HK-2 (cell line): Measurements from ENCODE around the gene STXBP3.
"Not testable (repeated sequence)": the region's sequence is repeated elsewhere in the genome, so short reads cannot be mapped to it uniquely, and the experiment has no call there.

Experiments
- DNase-seq: peaks from one replicate; pipeline ENCODE4 v3.0.0-alpha.2; 2018; ENCODE audit not compliant: unreplicated experiment

Gene STXBP3

DNA sequence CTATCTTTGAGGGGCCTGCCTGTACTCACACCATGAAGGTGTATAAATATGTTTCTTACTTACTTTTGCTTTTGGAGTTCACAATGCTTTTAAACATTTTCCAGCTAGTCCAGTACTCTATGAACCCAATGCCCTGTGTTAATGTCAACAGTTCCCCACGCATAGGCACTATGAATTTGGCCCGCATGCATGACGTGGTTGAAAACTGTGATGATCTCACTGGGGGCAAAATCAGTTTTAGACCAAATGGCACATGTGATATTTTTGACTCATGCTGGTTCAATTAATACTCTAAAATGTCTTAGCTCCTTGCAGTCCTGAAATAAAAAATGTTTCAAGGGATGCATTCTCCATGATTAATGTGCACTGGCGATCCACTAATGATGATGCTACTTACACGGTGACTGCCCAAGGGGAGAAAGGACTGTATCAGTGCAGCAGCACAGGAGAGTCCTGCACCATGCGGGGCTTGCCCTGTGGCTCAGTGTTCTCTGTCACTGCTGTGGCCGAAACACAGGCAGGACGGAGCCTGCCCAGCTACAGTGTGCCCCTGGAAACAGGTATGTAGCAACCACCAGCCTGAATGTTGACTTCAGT is 18.0 kb upstream of the STXBP3 start:
- no peak for DNase-seq

DNA sequence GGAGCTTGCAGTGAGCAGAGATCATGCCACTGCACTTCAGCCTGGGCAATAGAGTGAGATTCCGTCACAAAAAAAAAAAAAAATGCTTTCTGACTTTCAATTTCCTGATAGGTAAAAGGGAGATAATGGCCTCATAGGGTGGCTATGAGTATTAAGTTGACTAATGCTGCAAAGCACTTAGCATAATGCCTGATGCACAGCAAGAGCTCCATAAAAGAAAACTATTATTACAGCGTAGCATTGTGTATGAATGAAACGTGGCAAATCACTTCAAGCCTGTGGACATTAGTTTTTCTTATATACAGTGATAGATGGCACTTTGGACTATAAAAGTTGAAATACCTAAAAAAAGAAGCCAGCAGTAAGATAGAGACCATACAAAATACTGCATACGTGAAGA is 17.0 kb upstream of the STXBP3 start:
- no peak for DNase-seq

DNA sequence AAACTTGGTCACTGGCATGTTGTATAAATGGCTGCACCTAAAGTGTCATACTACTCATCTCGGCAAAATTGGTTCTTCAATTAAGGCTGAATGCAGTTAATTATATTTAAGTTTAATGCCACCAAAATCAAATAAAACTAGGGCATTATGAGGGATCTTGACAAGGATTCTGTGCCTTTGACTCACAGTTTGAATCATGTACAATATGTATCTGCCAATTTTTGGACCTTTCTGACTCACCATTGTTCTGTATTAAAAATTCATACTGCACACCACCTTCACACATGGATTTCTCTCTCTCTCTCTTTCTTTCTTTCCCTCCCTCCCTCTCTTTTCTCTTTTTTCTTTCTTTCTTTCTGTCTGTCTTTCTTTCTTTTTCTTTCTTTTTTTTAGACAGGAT is 14.1 kb upstream of the STXBP3 start:
- no peak for DNase-seq

DNA sequence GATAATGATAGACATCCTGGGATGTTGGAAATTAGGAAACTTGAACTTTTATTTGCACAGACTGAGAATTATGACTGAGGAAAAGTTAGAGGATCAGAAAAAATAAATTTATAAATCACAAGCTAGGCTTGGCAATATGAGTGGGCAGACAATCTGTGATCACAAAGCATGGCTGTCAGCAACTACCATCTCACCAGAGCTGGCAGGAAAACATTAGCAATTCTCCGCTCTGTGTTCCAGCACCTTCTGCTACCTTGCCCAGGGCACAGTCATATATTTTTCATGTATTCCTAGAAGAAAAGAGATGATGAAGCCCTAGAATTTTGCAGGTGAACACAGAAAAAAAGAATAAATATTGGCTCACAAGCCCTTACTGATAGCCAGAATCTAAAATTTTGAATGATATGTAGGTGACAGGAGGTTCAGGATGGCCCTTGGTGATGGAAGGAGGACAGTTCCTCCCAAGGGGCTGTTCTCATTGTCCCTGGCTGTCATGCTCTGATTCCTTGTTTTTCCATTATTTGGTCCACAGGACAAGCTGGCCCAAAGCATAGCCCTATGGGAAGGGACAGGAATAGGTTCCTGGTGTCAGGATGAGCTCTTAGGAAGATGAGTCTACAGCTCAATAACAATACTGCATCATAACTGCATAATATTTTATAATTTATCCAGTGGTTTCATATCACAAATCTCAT is 12.2 kb upstream of the STXBP3 start:
- no peak for DNase-seq

DNA sequence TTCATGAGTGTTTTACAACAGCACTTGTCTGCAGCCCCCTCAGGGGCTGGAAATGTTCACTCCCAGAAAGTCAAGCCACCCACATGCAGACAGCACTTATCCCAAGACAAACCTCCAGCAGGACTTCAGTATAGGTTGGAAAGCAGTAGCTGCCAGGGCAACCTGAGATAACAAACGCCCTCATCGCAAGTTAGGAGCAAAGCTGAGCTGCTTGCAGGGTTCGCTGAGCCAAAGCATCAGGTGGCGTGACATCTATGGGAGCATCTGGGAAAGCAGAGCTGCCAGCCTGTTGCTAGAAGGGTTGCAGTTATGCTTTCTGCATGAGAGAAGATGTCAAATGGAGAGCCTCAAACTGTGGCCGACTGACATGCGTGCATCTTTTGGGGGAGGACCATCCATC is 4.2 kb upstream of the STXBP3 start:
- no peak for DNase-seq

DNA sequence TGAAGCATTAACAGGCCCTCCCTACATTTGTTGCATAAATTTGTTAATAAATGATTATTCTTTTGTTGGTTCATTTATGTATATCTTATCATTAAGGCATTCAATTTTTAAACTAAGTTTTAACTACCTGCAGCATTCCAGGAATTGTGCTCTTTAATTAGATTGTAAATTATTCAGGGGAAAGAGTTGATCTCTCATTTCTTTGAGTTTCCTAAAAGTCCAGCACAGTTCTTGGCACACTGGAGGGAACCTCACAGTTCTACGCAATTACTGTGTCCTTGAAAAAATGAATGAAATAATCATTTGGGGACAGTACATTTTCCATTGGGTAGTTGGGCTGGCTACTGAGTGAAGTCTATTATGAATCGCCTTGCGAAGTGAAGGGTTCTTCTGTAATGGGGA is 493 bp upstream of the STXBP3 start:
- DNase-seq: no peak

DNA sequence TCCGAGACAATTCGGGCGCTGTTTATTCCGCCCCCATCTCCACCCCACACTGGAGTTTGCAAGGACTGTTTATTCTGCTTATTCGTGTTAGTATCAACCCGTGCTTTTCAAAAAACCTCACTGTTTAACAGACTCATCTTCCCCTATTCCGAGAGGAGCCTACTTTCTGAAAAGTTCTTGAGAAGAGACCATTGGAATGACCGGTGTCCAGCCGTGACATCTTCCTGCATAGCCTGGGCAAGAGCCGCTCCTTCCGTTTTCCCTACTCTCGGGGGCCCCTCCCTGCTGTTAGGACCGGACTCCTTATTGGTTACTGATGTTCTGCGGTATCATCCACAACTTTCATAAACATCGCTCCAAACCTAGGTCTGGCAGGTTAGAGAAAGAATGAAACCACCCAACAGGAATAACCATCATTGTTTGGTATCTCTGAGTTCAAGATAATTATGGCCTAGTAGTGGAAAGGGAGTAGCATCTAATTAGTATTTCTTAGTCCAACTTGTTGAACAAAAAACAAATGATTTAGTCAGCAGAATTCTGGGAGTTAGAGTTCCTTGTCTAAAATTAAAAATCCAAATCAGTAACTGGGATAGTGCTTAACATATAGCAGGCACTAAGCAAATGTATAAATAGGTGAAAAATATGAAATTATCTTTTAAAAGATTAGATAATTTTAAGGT is 837 bp downstream of the STXBP3 start:
- DNase-seq: peak; percentile 73

DNA sequence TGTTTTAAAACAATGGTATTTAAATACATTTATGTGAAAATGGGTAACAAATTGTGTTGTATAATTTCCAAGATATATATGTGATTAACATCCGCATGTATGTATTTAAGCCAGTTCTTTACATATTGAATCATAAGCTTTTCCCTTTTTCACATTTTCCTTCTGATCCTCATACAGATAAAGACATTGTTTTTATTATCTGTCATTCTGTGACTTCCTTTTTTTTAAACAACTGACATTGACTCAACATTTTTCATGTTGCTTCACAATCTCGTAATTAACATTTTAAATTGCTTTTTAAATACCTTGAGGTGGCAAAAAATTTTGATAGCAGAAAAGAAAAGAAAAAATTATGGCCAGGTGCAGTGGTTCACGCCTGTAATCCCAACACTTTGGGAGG is 1.4 kb downstream of the STXBP3 start:
- no peak for DNase-seq

DNA sequence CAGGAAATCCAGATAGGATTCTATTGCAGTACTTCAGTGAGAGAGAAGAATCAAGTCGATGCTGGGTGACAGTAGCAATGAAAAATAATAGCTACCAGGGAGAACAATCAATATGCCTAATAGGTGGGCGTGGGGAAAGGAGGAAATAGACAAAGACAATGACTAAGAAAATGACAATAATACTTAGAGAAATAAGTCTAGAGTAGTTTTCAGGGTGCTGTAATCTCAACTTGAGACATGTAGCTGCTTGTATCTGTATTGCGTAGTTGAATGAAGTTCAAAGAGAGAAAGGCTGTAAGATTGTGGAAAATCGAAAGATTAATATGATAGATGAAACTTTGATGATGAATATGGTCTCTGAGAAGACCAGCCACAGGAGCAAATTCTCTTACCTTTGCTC is 2.6 kb downstream of the STXBP3 start:
- no peak for DNase-seq

DNA sequence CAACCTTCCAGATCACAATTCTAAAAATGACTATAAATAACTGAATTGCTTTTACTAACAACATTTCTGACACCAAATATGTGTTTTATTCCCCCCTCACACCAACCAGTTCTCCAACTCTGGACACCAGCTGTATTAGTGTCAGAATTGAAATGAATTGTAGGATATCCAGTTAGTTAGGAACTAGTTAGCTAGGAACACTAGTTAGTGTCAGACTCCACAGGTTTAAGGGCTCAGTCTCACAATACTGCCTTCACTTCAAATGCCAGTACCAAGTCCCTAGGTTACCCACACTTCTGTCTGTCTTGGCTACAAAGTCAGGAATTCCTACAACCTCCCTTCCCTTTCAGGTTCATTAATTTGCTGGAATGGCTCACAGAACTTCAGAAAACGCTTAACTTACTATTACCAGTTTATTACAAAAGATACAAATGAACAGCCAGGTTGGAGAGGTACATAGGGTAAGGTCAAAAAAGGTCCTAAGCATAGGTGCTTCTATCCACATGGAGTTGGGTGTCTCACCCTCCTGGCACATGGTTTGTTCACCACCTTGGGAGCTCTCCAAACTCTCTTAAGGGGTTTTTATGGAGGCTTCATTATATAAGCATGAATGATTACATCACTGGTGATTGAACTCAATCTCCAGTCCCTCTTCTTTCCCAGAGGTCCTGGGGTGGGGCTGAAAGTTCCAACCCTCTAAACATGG is 4.2 kb downstream of the STXBP3 start:
- DNase-seq: peak; percentile 13

DNA sequence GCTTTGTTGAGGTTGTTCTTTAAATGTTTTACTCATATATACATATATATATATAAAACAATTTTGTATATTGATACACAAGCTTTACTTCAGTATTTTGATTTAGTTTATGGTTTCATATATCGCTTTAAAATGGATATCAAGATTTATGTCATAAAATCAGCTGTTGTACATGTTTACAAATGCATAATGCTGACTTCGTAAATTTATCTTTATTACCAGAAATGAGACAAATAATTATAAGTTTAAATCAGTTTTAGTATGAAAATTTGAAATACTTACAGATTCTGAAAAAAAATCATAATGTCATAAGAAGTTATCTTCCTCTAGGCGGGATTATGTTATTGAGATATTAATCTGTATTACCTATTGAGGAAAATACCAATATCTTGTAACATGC is 6.9 kb downstream of the STXBP3 start:
- no peak for DNase-seq

DNA sequence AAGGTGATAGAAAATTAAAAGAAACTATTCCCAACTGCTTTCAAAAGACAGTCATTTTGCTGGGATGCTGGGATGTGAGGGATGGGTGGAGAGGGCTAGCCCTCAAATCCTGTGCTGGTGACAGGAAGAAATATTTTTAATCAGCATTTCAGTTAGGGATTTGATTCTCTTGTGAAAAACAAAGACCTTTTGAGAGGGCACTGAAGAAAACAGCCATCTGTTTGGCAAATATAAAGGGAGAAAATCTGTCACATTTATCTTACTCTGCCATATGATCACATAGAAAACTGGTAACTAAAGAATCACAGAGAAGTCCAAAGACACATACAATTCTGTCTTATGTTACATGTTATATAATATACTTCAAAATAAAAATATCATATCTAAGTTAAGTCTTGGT is 12.3 kb downstream of the STXBP3 start:
- DNase-seq: no peak

DNA sequence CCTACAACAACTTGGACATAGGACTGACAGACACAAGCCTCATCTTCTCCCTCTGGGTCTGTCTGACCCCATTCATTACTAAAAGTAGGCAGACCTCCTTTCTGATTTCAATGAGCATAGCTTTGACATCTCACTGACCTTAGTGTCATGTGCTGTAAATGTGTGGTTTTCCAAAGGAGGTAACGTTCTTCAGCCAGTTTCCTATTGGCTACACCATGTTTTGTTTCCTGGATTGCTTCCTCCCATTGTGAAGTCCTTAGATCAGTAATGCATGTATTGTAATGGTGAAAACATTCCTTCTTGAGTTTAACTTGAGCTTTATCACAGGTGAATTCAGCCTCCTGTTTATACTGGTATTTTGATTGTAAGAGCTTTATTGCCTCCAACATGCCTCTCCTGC is 20.6 kb downstream of the STXBP3 start:
- no peak for DNase-seq

DNA sequence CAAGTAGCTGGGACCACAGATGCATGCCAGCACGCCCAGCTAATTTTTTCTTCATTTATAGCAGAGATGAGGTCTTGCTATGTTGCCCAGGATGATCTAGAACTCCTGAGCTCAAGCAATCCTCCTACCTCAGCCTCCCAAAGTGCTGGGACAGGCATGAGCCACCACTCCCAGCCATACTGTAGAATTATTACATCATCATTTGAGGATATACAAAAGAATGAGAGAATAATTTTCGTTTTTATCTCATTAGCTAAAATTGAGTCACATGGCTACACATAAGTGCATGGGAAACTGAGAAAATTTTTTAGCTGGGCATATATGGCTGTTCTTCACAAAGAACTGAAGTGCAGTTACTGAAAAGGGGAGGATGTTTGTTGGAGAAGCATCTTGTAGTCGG is 21.2 kb downstream of the STXBP3 start:
- no peak for DNase-seq

DNA sequence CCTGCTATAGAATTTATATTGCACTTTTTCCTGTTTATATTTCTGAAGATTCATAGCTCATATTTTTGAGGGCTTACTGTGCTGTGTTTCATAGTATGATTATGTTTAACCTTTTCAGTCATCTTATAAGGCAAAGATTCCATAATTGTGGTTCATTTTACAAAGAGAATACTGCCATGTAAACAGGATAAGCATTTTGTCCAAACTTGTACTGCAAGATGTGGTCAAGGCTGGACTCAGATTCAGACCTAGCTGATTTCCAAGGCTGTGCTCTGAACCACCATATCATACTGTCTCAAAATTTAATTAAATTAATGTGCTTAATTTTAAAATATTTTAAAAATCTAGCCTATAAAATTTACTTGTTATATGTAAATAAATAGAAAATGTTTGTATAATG is 31.4 kb downstream of the STXBP3 start:
- DNase-seq: no peak

DNA sequence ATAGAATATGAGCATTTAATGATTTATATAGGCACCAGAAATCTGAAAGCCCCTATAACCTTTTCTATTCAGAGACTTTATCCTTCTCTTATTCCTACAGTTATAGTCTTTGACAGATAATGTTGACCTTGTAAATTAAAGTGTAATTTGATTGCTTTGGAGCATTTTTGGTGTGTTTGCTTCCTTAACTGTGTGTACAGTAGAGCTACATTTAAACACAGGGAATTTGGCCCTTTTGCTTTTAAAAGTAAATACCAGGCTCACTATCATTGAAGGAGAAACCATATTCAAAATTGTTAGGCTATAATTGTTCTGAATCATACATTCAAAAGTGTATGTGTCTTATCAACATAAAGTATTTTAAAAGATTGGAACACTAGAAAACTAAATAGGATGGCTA is 33.0 kb downstream of the STXBP3 start:
- DNase-seq: no peak

DNA sequence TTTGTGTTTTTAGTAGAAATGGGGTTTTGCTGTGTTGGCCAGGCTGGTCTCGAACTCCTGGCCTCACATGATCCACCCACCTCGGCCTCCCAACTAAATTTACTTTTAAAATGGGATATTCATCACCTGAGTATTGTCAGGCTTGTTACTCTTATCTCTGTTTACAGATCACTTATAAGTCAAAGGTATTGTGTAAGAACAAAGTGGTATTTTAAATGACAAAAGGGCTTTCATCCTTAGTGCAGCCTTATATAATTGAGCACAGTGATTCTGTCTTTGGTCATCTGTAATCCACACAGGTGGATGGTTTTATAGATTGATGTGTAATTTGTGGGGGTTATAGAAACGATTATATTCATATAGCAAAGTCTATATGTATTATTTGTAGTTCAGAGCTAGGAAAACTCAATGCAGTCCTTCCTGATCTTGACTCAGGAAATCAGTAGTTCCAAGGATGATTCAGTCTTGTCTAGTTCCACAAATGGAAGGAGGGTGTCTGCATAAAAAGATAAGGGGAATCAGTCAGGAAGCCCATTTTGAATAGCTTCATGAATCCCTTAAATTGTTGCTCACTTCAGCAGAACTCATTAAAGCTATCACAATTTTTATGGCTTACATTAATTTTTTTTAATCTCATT is 34.6 kb downstream of the STXBP3 start:
- DNase-seq: no peak

DNA sequence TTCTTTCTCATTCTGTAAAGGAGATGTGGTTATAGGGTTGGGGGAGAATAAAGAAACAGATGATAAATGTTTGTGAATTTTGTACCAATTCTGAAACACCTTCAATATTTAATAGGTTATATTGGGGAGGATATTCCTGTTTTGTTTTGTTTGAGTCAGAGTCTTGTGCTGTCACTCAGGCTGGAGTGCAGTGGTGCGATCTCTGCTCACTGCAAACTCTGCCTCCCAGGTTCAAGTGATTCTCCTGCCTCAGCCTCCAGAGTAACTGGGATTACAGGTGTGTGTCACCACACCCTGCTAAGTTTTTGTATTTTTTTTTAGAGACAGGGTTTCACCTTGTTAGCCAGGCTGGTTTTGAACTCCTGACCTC is 35.1 kb downstream of the STXBP3 start:
- not testable (repeated sequence) for DNase-seq

DNA sequence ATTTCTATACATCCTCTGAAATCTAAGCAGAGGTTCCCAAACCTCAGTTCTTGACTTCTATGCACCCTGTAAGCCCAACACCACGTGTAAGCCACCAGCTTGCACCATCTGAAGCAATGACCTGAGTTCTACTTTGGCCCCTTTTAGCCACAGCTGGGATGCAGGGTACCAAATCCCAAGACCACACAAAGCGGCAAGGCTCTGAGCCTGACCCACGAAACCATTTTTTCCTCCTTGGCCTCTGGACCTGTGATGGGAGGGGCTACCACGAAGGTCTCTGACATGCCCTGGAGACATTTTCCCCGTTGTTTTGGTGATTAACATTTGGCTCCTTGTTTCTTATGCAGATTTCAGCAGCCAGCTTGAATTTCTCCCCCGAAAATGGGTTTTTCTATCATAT is 38.8 kb downstream of the STXBP3 start:
- DNase-seq: no peak

DNA sequence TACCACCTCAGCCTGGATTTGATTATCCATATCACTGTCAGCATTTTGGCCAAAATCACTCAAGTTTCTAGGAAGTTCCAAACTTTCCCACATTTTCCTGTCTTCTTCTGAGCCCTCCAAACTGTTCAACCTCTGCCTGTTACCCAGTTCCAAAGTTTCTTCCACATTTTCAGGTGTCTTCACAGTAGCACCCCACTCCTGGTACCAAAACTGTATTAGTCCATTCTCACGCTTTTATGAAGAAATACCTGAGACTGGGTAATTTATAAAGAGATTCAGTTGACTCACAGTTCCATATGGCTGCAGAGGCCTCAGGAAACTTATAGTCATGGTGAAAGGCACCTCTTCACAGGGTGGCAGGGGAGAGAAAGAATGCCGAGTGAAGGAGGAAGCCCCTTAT is 39.4 kb downstream of the STXBP3 start:
- no peak for DNase-seq

DNA sequence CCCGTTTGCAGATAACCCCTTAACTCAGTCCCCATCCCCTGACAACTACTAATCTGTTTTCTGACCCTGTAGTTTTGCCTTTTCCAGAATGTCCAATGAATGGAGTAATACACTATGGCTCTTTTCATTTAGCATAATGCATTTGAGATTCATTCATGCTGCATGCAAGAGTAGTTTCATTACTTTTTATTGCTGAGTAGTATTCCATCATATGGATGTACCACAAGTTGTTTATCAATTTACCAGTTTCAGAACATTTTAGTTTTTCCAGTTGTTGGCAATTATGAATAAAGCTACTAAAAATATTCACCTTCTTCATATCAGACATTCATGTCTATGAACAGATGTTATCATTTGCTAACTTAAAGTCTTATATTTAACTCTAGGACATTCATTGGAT is 45.3 kb downstream of the STXBP3 start:
- DNase-seq: no peak

DNA sequence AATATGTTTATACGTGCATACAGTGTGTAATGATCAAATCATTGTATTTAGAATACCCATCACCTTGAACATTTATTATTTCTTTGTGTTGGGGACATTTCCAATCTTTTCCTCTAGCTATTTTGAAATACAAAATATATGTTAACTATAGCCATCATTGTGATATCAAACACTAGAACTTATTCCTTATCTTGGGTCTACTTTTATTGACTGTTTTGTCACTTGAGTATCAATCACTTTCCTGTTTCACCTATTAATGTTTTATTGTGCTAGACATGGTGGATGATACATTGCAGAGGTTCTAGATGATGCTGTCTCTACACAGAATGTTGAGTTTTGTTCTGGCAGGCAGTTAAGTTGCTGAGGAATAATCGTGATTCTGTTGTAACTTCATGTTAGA is 45.9 kb downstream of the STXBP3 start:
- no peak for DNase-seq
